ENCODE measurements around the gene APC. TPM values are rescaled to one million over a fixed set of nuclear protein-coding genes. Genes with fewer than 3 reads are reported as not detected.

The APC gene
- total and polyA plus RNA-seq, 2 of the 13 experiments (the other 11 are each of a cell fraction or from before 2014, with no cell fraction given), result 6.1 to 19.0 TPM

- DNase-seq (ENCODE audit: low spot score) (no peak), FAIRE-seq (no peak), ATAC-seq (no peak)
- POLR2A ChIA-PET, result no interaction called here
- Histone ChIP-seq H3K9me3 (ENCODE audit: low read length) (no peaks in the 10 kb centered on the region), H3K27me3 (ENCODE audit: control insufficient read depth in 1 of 2, insufficient read depth in 2 of 2, low read length in 2 of 2) (no peaks in the 10 kb centered on the region), H3K27ac (ENCODE audit: extremely low read length, insufficient read depth, low read length) (no peak overlapping the region), H3K9ac (ENCODE audit: insufficient read depth, low read depth, low read length) (no peak overlapping the region), H2AFZ (ENCODE audit: low read length) (no peak overlapping the region), H3K4me1 (ENCODE audit: insufficient read depth, low read length) (no peaks in the 10 kb centered on the region), H3K36me3 (replicated peaks in 1 of 2; ENCODE audit: control insufficient read depth in 1 of 2, insufficient read depth in 2 of 2, low read length in 2 of 2) (no peaks in the 10 kb centered on the region), H4K20me1 (ENCODE audit: insufficient read depth, low read length) (no peaks in the 10 kb centered on the region), H3K79me2 (ENCODE audit: insufficient read depth, low read length) (no peaks in the 10 kb centered on the region), H3K4me2 (ENCODE audit: low read depth, low read length) (no peak overlapping the region), H3K4me3 (replicated peaks in 1 of 3; ENCODE audit: insufficient read depth in 1 of 3, low read depth in 2 of 3, low read length in 3 of 3) (no peak overlapping the region)
- intact Hi-C loops (cut with micrococcal nuclease; ENCODE audit: unreplicated experiment) (loop anchor here (1.0 kb wide), 1 partner anchor 227 kb away; the partner anchor contains the start of gene REEP5), in situ Hi-C loops (cut with HindIII; ENCODE audit: extremely low pct_ligation_motif_present, low pct_unique_long_range_greater_than_20kb) (loop anchor here (5.0 kb wide), 2 partner anchors 57 to 152 kb away; no protein-coding TSS in a partner anchor)
- TF ChIP-seq CEBPB (IDR thresholded peaks at IDR 0.05; ENCODE audit: borderline replicate concordance, low read depth, low read length), result peak; percentile 50
- TF ChIP-seq ZNF782 (CRISPR knock-in tag; IDR thresholded peaks at IDR 0.05; ENCODE audit: borderline replicate concordance), result no peak
- CTCF ChIA-PET (ENCODE audit: low intra/inter-chr PET ratio, low total read pairs), result no interaction called here
- WGBS (ENCODE audit: low lambda C conversion rate), result 21% methylated on average over 3 of the region's 3 CpGs
- no TSS peak for BruUV-seq (replicated peaks)
Observed at GRCh38 chr5:112694853-112695709, 42.6 kb upstream of the APC start.

DNA sequence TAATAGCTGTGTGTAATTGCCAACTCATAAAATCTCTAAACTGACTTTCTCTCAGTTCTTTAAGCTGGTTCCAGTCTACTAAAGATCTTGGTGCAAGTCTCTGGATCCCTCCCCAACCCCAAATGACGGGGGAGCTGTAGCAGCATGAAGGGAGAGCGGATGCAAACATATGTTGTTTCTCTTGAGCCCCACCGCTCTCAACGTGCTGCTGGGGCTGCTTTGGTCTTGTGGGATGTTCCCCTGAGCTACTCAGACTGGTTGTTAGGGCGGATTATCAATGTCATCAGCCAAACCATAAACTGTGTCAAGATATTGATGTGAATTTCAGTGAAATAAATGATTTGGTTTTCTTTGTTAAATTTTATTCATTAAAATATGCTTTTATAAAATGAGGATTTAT, 40.9 kb upstream of the APC start:
- no peak for TF ChIP-seq ZBTB39 (CRISPR knock-in tag; IDR thresholded peaks at IDR 0.05)
- TF ChIP-seq ZNF136 (CRISPR knock-in tag; IDR thresholded peaks at IDR 0.05; ENCODE audit: low read depth), result no peak
- no peak for TF ChIP-seq ZNF646 (CRISPR knock-in tag; IDR thresholded peaks at IDR 0.05)
- no peak overlapping the region for H3K9ac ChIP-seq (ENCODE audit: insufficient read depth, low read depth, low read length)
- no peak for DNase-seq (ENCODE audit: low spot score)
- ChIA-PET POLR2A (interaction anchor here (1.3 kb wide), 1 partner anchor 11 kb away, joined by 4 read pairs; no protein-coding TSS in a partner anchor), CTCF (ENCODE audit: low intra/inter-chr PET ratio, low total read pairs) (no interaction called here)
- WGBS (ENCODE audit: low lambda C conversion rate), result 25% methylated on average over 5 of the region's 5 CpGs
- no peak overlapping the region for H3K27ac ChIP-seq (ENCODE audit: extremely low read length, insufficient read depth, low read length)
- H2AFZ ChIP-seq (ENCODE audit: low read length), result no peak overlapping the region
- no peaks in the 10 kb centered on the region for H3K9me3 ChIP-seq (ENCODE audit: low read length)
- no peaks in the 10 kb centered on the region for H4K20me1 ChIP-seq (ENCODE audit: insufficient read depth, low read length)
- intact Hi-C loops (cut with micrococcal nuclease; ENCODE audit: unreplicated experiment), result no loop called here
- H3K27me3 ChIP-seq (ENCODE audit: control insufficient read depth in 1 of 2, insufficient read depth in 2 of 2, low read length in 2 of 2), result no peaks in the 10 kb centered on the region
- ATAC-seq, result no peak
- H3K36me3 ChIP-seq (replicated peaks in 1 of 2; ENCODE audit: control insufficient read depth in 1 of 2, insufficient read depth in 2 of 2, low read length in 2 of 2), result no peaks in the 10 kb centered on the region
- FAIRE-seq, result no peak
- BruUV-seq (replicated peaks), result no TSS peak
- no peaks in the 10 kb centered on the region for H3K4me1 ChIP-seq (ENCODE audit: insufficient read depth, low read length)
- H3K4me3 ChIP-seq (replicated peaks in 1 of 3; ENCODE audit: insufficient read depth in 1 of 3, low read depth in 2 of 3, low read length in 3 of 3), result no peak overlapping the region
- H3K4me2 ChIP-seq (ENCODE audit: low read depth, low read length), result no peak overlapping the region
- in situ Hi-C loops (cut with HindIII; ENCODE audit: extremely low pct_ligation_motif_present, low pct_unique_long_range_greater_than_20kb), result no loop called here
- no peaks in the 10 kb centered on the region for H3K79me2 ChIP-seq (ENCODE audit: insufficient read depth, low read length)
